HL-60 (cell line): ENCODE results near the gene ST6GALNAC3.

ENCODE experiments used
- DNase-seq, 2 experiments: peaks; one replicate each; pipeline ENCODE4 v3.0.0-alpha.2; 2010 to 2020; ENCODE audit warnings: low read depth in 1 of 2, low spot score in 1 of 2
- H3K27ac ChIP-seq: fragments of 250-450 bp; sonication (Bioruptor Pico); replicated peaks from 2 replicates; pipeline ENCODE4 v1.5.1; 2020; ENCODE audit warnings: mild to moderate bottlenecking, moderate library complexity
- H3K27me3 ChIP-seq: fragments of 250-450 bp; sonication (Bioruptor Pico); 2 replicates; pipeline ENCODE4 v1.5.1; 2021; ENCODE audit warnings: mild to moderate bottlenecking, moderate library complexity; ENCODE audit not compliant: insufficient read depth, poor library complexity, severe bottlenecking
- H3K4me3 ChIP-seq: replicated peaks from 2 replicates; pipeline ENCODE4 v1.5.1; 2011; ENCODE audit warnings: mild to moderate bottlenecking, control low read depth, low read length; ENCODE audit not compliant: insufficient read depth
- GABPA ChIP-seq: IDR thresholded peaks from 2 replicates; pipeline ENCODE4 v1.6.1; 2012; ENCODE audit warnings: low read depth
- POLR2AphosphoS5 ChIP-seq: IDR thresholded peaks from 2 replicates; pipeline ENCODE4 v1.6.1; 2012; ENCODE audit warnings: low read depth
- SPI1 ChIP-seq: IDR thresholded peaks from 2 replicates; pipeline ENCODE4 v1.6.1; 2012; ENCODE audit warnings: low read depth, mild to moderate bottlenecking, borderline replicate concordance
- TF ChIP-seq, protein P1 (sequence below): IDR thresholded peaks from one replicate; pipeline ENCODE4 v1.5.1; 2011; ENCODE audit warnings: low read length, control low read depth, inconsistent platforms; ENCODE audit not compliant: insufficient read depth
- TF ChIP-seq, protein P2 (sequence below): IDR thresholded peaks from 2 replicates; pipeline ENCODE4 v1.6.1; 2012; ENCODE audit warnings: low read depth; ENCODE audit not compliant: insufficient replicate concordance

Gene ST6GALNAC3

DNA sequence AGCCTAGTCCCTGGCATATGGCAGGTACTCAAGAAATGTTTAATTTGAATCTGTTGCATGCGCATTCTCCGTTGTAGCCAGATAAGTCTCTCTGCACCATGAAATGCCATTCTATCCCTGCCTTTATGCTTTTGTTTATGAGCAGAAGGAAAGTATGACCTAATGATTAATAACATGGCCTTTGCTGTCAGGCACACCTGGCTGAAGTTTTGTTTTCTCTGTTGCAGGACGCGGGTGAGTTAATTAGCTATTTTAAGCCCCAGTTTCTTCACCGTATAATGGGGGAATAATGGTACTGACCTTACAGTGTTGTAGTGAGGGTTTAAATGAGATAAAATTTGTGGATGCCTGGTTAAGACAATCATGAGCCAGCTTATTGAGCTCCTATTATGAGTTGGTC, 87.7 kb downstream of the ST6GALNAC3 start:
- TF ChIP-seq, protein P1, sequence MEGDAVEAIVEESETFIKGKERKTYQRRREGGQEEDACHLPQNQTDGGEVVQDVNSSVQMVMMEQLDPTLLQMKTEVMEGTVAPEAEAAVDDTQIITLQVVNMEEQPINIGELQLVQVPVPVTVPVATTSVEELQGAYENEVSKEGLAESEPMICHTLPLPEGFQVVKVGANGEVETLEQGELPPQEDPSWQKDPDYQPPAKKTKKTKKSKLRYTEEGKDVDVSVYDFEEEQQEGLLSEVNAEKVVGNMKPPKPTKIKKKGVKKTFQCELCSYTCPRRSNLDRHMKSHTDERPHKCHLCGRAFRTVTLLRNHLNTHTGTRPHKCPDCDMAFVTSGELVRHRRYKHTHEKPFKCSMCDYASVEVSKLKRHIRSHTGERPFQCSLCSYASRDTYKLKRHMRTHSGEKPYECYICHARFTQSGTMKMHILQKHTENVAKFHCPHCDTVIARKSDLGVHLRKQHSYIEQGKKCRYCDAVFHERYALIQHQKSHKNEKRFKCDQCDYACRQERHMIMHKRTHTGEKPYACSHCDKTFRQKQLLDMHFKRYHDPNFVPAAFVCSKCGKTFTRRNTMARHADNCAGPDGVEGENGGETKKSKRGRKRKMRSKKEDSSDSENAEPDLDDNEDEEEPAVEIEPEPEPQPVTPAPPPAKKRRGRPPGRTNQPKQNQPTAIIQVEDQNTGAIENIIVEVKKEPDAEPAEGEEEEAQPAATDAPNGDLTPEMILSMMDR = no peak
- TF ChIP-seq SPI1 = no peak
- Histone ChIP-seq H3K4me3 (no peak overlapping the region), H3K27ac (no peak overlapping the region), H3K27me3 (no peaks in the 10 kb centered on the region)
- no peak for DNase-seq

DNA sequence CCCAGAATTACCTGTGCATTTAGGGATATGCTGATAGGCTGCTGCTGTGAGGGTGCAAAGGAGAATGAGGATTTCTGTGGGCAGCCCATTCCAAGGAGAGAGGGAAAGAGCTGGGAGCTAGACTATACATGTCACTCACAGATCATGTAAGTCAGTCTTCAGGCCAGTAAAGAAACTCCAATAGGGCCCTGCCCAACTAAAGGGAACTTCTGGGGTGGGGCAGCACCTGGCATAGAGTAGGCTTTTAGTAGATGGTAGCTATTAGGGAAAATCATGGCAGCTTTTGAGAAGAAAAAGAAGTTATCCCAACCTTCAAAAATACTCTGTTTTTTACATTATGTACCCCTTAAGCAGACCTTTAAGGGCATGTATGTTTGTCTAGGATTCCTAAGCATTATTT, 89.6 kb downstream of the ST6GALNAC3 start:
- no peak overlapping the region for H3K27ac ChIP-seq
- H3K27me3 ChIP-seq = peaks cover 4% of the 10 kb centered on the region
- TF ChIP-seq GABPA (no peak), POLR2AphosphoS5 (no peak), SPI1 (no peak)
- TF ChIP-seq, protein P2, sequence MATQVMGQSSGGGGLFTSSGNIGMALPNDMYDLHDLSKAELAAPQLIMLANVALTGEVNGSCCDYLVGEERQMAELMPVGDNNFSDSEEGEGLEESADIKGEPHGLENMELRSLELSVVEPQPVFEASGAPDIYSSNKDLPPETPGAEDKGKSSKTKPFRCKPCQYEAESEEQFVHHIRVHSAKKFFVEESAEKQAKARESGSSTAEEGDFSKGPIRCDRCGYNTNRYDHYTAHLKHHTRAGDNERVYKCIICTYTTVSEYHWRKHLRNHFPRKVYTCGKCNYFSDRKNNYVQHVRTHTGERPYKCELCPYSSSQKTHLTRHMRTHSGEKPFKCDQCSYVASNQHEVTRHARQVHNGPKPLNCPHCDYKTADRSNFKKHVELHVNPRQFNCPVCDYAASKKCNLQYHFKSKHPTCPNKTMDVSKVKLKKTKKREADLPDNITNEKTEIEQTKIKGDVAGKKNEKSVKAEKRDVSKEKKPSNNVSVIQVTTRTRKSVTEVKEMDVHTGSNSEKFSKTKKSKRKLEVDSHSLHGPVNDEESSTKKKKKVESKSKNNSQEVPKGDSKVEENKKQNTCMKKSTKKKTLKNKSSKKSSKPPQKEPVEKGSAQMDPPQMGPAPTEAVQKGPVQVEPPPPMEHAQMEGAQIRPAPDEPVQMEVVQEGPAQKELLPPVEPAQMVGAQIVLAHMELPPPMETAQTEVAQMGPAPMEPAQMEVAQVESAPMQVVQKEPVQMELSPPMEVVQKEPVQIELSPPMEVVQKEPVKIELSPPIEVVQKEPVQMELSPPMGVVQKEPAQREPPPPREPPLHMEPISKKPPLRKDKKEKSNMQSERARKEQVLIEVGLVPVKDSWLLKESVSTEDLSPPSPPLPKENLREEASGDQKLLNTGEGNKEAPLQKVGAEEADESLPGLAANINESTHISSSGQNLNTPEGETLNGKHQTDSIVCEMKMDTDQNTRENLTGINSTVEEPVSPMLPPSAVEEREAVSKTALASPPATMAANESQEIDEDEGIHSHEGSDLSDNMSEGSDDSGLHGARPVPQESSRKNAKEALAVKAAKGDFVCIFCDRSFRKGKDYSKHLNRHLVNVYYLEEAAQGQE = no peak
- TF ChIP-seq, protein P1 = no peak
- H3K4me3 ChIP-seq = no peak overlapping the region
- DNase-seq = no peak

DNA sequence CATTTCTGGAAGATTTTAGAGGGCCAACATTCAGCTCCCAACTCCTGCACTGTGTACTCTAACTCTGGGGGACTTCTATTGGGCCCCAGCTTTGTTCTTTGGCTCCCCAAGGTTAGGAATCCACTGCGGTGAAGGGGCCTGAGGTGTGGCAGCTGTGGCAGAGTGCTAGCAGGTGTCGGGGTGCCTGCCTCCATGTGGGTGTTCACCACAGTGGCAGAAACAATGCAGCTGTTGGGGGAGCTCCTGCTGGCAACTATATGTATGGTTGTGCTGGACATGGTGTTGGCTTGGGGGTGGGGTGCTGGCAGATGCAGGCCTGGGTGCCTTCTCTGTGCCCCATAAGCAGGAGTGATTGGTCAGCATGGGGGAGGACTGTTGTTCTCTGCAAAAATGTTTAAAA, 95.5 kb downstream of the ST6GALNAC3 start:
- no peak for TF ChIP-seq GABPA
- TF ChIP-seq SPI1 = no peak
- TF ChIP-seq, protein P2 = no peak
- TF ChIP-seq, protein P1 = no peak
- TF ChIP-seq POLR2AphosphoS5 = no peak
- Histone ChIP-seq H3K27ac (no peak overlapping the region), H3K4me3 (no peak overlapping the region), H3K27me3 (peaks cover 4% of the 10 kb centered on the region)
- no peak for DNase-seq

DNA sequence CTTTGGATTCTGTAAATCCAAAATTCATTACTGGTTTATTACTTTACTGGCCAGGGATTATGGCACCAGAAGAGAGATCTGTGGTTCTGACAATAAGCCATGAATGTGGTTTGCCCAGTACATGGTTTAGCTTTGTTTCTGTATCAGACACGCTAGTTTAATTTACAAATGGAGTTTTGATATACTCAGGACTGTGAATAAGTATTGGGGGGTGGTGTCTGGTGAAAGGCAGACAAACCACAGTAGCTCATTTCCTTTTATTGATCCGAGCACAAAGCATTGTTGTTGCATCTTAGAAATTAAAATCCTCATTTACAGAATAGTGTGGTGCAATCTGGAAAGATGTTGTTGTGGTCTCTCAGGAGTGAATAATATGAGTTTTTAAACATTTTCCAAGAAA, 96.0 kb downstream of the ST6GALNAC3 start:
- no peak for TF ChIP-seq POLR2AphosphoS5
- TF ChIP-seq, protein P2 = no peak
- no peak for TF ChIP-seq SPI1
- TF ChIP-seq GABPA = no peak
- TF ChIP-seq, protein P1 = no peak
- DNase-seq = no peak
- Histone ChIP-seq H3K4me3 (no peak overlapping the region), H3K27me3 (peaks cover 4% of the 10 kb centered on the region), H3K27ac (no peak overlapping the region)
